GM04503 (cell line): ENCODE data around the gene ZNF672.
"Not testable (repeated sequence)": the region's sequence is repeated elsewhere in the genome, so short reads cannot be mapped to it uniquely, and the experiment has no call there.

Source experiments
- DNase-seq: peaks from one replicate; pipeline ENCODE4 v3.0.0-alpha.2; 2012; ENCODE audit warnings: low read depth

The ZNF672 gene

GRCh38 chr1:248856176-248856575 is 18.2 kb downstream of the ZNF672 start:
- DNase-seq = no peak

GRCh38 chr1:248857201-248857600 is 19.2 kb downstream of the ZNF672 start:
- DNase-seq = no peak

- DNase-seq = no peak
Measured at GRCh38 chr1:248857749-248858095, 19.7 kb downstream of the ZNF672 start.

- DNase-seq = no peak
Measured at GRCh38 chr1:248858096-248858890, 20.3 kb downstream of the ZNF672 start.

GRCh38 chr1:248858891-248859889 is 21.2 kb downstream of the ZNF672 start, which contains the start of gene ZNF692:
Gene ZNF692, minus strand, starts transcription at chr1:248859085. Its CDS starts 776 bp downstream, at chr1:248858309.
- DNase-seq = peak; percentile 70

GRCh38 chr1:248860007-248860406 is 22.0 kb downstream of the ZNF672 start:
- DNase-seq = no peak

- DNase-seq = no peak
Measured at GRCh38 chr1:248861616-248862015, 23.6 kb downstream of the ZNF672 start.

GRCh38 chr1:248862695-248862997 is 24.6 kb downstream of the ZNF672 start:
- no peak for DNase-seq

- DNase-seq = no peak
Measured at GRCh38 chr1:248862998-248863881, 25.2 kb downstream of the ZNF672 start.

GRCh38 chr1:248871837-248872401 is 33.9 kb downstream of the ZNF672 start:
- no peak for DNase-seq

GRCh38 chr1:248872752-248873408 is 34.9 kb downstream of the ZNF672 start:
- DNase-seq = peak; percentile 38

- peak; percentile 80 for DNase-seq
Measured at GRCh38 chr1:248873409-248873992, 35.5 kb downstream of the ZNF672 start.

GRCh38 chr1:248873993-248874533 is 36.0 kb downstream of the ZNF672 start:
- no peak for DNase-seq

GRCh38 chr1:248881261-248881660 is 43.2 kb downstream of the ZNF672 start:
- DNase-seq = no peak

- not testable (repeated sequence) for DNase-seq
Measured at GRCh38 chr1:248882427-248882826, 44.4 kb downstream of the ZNF672 start.

- no peak for DNase-seq
Measured at GRCh38 chr1:248884632-248885295, 46.7 kb downstream of the ZNF672 start.

GRCh38 chr1:248885646-248886045 is 47.6 kb downstream of the ZNF672 start:
- no peak for DNase-seq

GRCh38 chr1:248886237-248886895 is 48.3 kb downstream of the ZNF672 start:
- DNase-seq = no peak

GRCh38 chr1:248889914-248890243 is 51.9 kb downstream of the ZNF672 start:
- DNase-seq = not testable (repeated sequence)
